HepG2 (cell line): ENCODE results near the gene CLCN4. TPM values are rescaled to one million over a fixed set of nuclear protein-coding genes. Genes with fewer than 3 reads are reported as not detected.

Experiments
- ATAC-seq: fragments of 200-7000 bp; cut with Tn5 transposase; 3 replicates; pipeline ENCODE4 v1.9.1; 2020; ENCODE audit warnings: mild to moderate bottlenecking, moderate library complexity
- BruUV-seq: library from RNA; stranded (reverse); fragments of 400-500 nt; replicated peaks from 2 replicates; lab custom pipeline; 2021; lab: Mats Ljungman, UMichigan
- CTCF ChIA-PET: fragments of 300-600 bp; formaldehyde crosslinking; extraction: SDS; loops from one replicate; lab custom pipeline; 2021; ENCODE audit warnings: low total read pairs, inconsistent platforms, low intra/inter-chr PET ratio; lab: Yijun Ruan, JAX
- POLR2A ChIA-PET: fragments of 350-600 bp; sonication (Branson Sonifier 250); formaldehyde crosslinking; loops from one replicate; lab custom pipeline; 2020; ENCODE audit warnings: antibody characterized with exemption, inconsistent platforms; lab: Yijun Ruan, JAX
- DNase-seq: peaks from one replicate; pipeline ENCODE4 v3.0.0-alpha.2; 2015; ENCODE audit warnings: low spot score
- FAIRE-seq: peaks from 3 replicates; lab custom pipeline; 2011; peaks lifted over from hg19 to GRCh38; lab: Jason Lieb, UNC
- H2AFZ ChIP-seq: one replicate; pipeline ENCODE4 v1.6.1; 2011; ENCODE audit warnings: low read length, inconsistent platforms
- H3K27ac ChIP-seq: fragments of 300-600 bp; 3 replicates; pipeline ENCODE4 v1.8.0; 2011; ENCODE audit warnings: mixed run types, mild to moderate bottlenecking, mixed read lengths, low read length, inconsistent platforms; ENCODE audit not compliant: insufficient read depth; ENCODE audit errors: extremely low read length
- H3K27me3 ChIP-seq, 2 experiments: fragments of 200-600 bp in 1 of 2; 2 replicates in 1 of 2; 3 replicates in 1 of 2; pipeline versions ENCODE4 v1.6.0 to v1.8.0; 2011; ENCODE audit warnings: low read length in 2 of 2, mild to moderate bottlenecking in 2 of 2, moderate library complexity in 2 of 2, inconsistent platforms in 1 of 2; ENCODE audit not compliant: insufficient read depth in 2 of 2, control insufficient read depth in 1 of 2
- H3K36me3 ChIP-seq, 2 experiments: fragments of 200-600 bp in 1 of 2; replicated peaks in 1 of 2; 2 replicates in 1 of 2; 3 replicates in 1 of 2; pipeline versions ENCODE4 v1.5.1 to v1.8.0; 2011; ENCODE audit warnings: low read length in 2 of 2, inconsistent platforms in 1 of 2; ENCODE audit not compliant: insufficient read depth in 2 of 2, control insufficient read depth in 1 of 2
- H3K4me1 ChIP-seq: 2 replicates; pipeline ENCODE4 v1.5.1; 2012; ENCODE audit warnings: low read length, inconsistent platforms; ENCODE audit not compliant: insufficient read depth
- H3K4me2 ChIP-seq: 2 replicates; pipeline ENCODE4 v1.6.0; 2011; ENCODE audit warnings: low read depth, low read length, inconsistent platforms
- H3K4me3 ChIP-seq, 3 experiments: fragments of 200-600 bp in 1 of 3; sonication (generic), shearing (Covaris generic) in 1 of 3; replicated peaks in 1 of 3; 2 replicates each; pipeline ENCODE4 v1.5.1; 2011 to 2016; ENCODE audit warnings: low read length in 3 of 3, inconsistent platforms in 2 of 3, low read depth in 2 of 3, mild to moderate bottlenecking in 2 of 3, control low read depth in 1 of 3, mixed read lengths in 1 of 3; ENCODE audit not compliant: insufficient read depth in 1 of 3
- H3K79me2 ChIP-seq: one replicate; pipeline ENCODE4 v1.6.1; 2011; ENCODE audit warnings: low read length, inconsistent platforms; ENCODE audit not compliant: insufficient read depth
- H3K9ac ChIP-seq: 2 replicates; pipeline ENCODE4 v1.6.0; 2011; ENCODE audit warnings: mild to moderate bottlenecking, low read depth, low read length, inconsistent platforms; ENCODE audit not compliant: insufficient read depth
- H3K9me3 ChIP-seq: 2 replicates; pipeline ENCODE4 v1.5.1; 2012; ENCODE audit warnings: mild to moderate bottlenecking, low read length
- H4K20me1 ChIP-seq: 2 replicates; pipeline ENCODE4 v1.6.0; 2011; ENCODE audit warnings: inconsistent platforms, mild to moderate bottlenecking, low read length, moderate library complexity; ENCODE audit not compliant: insufficient read depth
- ATF7-NPFF ChIP-seq: sonication (generic); formaldehyde crosslinking; IDR thresholded peaks from 2 replicates; pipeline ENCODE4 v1.8.1; 2023; ENCODE audit warnings: mild to moderate bottlenecking, low read depth, missing genetic modification reagents, moderate library complexity
- CENPX ChIP-seq: sonication (generic); formaldehyde crosslinking; IDR thresholded peaks from 2 replicates; pipeline ENCODE4 v1.9.0; 2021; ENCODE audit warnings: mild to moderate bottlenecking, missing genetic modification reagents, moderate library complexity
- MTA1 ChIP-seq: sonication (generic); formaldehyde crosslinking; IDR thresholded peaks from 2 replicates; pipeline ENCODE4 v1.4.0; 2020; ENCODE audit warnings: missing genetic modification reagents, mild to moderate bottlenecking, borderline replicate concordance
- NFYB ChIP-seq: sonication (generic); formaldehyde crosslinking; IDR thresholded peaks from 2 replicates; pipeline ENCODE4 v1.4.0; 2020; ENCODE audit warnings: missing genetic modification reagents
- TAF15 ChIP-seq: fragments of 200-400 bp; formaldehyde crosslinking; IDR thresholded peaks from one replicate; pipeline ENCODE4 v1.6.1; 2018; ENCODE audit warnings: mild to moderate bottlenecking, low read depth, low read length; ENCODE audit not compliant: poor library complexity, severe bottlenecking
- ZNF24 ChIP-seq: fragments of 450-650 bp; IDR thresholded peaks from 2 replicates; pipeline ENCODE4 v1.6.1; 2017; ENCODE audit warnings: antibody characterized with exemption, mild to moderate bottlenecking
- ZNF530 ChIP-seq: sonication (generic); formaldehyde crosslinking; IDR thresholded peaks from 2 replicates; pipeline ENCODE4 v1.5.0; 2020; ENCODE audit warnings: low read depth, mild to moderate bottlenecking, missing genetic modification reagents
- ZNF589 ChIP-seq: sonication (generic); formaldehyde crosslinking; conservative IDR thresholded peaks from 2 replicates; pipeline ENCODE4 v1.8.0; 2022; ENCODE audit warnings: mild to moderate bottlenecking, moderate library complexity, missing genetic modification reagents
- ZNF709 ChIP-seq: sonication (generic); formaldehyde crosslinking; IDR thresholded peaks from 2 replicates; pipeline ENCODE4 v1.5.0; 2020; ENCODE audit warnings: mild to moderate bottlenecking, missing genetic modification reagents
- WGBS: methylation state at CpG from one replicate; pipeline ENCODE4 v1.1.6; 2017; ENCODE audit warnings: low lambda C conversion rate; 5-methylcytosine and 5-hydroxymethylcytosine counted together
- in situ Hi-C: cut with HindIII; loops from 2 replicates; pipeline ENCODE4 v1.10.0; 2017; ENCODE audit warnings: low pct_unique_long_range_greater_than_20kb; ENCODE audit not compliant: extremely low pct_ligation_motif_present
- intact Hi-C: fragments of 100-400 bp; cut with micrococcal nuclease; formaldehyde crosslinking; loops from one replicate; pipeline ENCODE4 v1.10.0; 2022; ENCODE audit not compliant: unreplicated experiment
- polyA plus RNA-seq, 8 experiments: library from polyadenylated mRNA; depleted of rRNA in 3 of 8; stranded (reverse) in 7 of 8; unstranded in 1 of 8; fragments of >200 nt; fragmentation: Illumina TruSeq in 4 of 8; extraction: Trizol in 4 of 8; gene quantifications; 2 replicates each; pipeline versions ENCODE4 v1.2.1 to v1.2.3, GENCODE V29; 2011 to 2016; ENCODE audit warnings: low read depth in 4 of 8, missing spikeins in 1 of 8, mixed read lengths in 1 of 8; ENCODE audit not compliant: insufficient read depth in 1 of 8
- total RNA-seq, 5 experiments: library from RNA; depleted of rRNA; stranded (reverse); fragments of >200 nt; fragmentation: Illumina TruSeq; extraction: Trizol; gene quantifications; 2 replicates each; pipeline ENCODE4 v1.2.3, GENCODE V29; 2016; ENCODE audit warnings: low read depth in 1 of 5
- TF ChIP-seq, protein P1 (sequence below): IDR thresholded peaks from 2 replicates; pipeline ENCODE4 v1.6.1; 2016; ENCODE audit warnings: missing biosample characterization, missing genetic modification reagents, low read depth
- TF ChIP-seq, protein P2 (sequence below): sonication (generic); formaldehyde crosslinking; IDR thresholded peaks from 2 replicates; pipeline ENCODE4 v1.5.1; 2020; ENCODE audit warnings: mild to moderate bottlenecking, moderate library complexity, missing genetic modification reagents

The CLCN4 gene
- total and polyA plus RNA-seq, 2 of the 13 experiments (the other 11 are each of a cell fraction or from before 2014, with no cell fraction given): 1.8 to 2.5 TPM

DNA sequence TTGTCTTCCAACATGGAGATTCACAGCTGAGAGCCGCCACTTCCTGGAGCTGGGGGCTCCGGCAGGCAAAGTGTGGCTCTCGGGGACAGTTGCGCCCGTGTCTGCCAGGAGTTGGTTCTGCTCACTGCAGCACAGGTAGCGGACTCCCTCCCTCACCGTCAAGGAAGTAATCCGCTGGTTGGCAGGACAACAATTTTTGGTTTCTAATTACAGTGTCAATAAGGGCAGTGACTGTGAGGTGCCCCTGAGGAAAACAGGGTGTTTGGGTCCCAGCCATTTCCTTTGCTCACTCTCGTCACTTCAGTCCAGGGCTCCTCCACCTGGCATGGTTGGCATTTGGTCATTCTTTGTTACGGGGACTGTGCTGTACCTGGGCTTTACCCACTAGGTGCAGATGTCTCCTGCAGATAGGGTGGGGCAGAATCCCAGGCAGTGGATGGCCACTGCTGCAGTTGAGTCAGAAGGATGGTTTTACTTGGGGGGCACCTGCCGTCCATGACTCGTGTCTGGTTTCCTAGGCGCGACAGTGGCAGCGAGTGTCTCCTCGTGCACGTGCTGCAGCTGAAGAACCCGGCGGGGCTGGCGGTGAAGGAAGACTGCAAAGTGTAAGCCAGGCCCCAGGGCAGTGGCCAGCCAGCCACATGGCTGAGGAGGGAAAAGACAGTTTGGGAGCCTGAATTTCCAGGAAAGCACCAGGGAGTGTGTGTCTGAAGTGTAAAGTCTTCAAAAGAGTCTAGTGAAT, 32.1 kb upstream of the CLCN4 start (continued):
- no peak for TF ChIP-seq ZNF589
- TF ChIP-seq, protein P1, sequence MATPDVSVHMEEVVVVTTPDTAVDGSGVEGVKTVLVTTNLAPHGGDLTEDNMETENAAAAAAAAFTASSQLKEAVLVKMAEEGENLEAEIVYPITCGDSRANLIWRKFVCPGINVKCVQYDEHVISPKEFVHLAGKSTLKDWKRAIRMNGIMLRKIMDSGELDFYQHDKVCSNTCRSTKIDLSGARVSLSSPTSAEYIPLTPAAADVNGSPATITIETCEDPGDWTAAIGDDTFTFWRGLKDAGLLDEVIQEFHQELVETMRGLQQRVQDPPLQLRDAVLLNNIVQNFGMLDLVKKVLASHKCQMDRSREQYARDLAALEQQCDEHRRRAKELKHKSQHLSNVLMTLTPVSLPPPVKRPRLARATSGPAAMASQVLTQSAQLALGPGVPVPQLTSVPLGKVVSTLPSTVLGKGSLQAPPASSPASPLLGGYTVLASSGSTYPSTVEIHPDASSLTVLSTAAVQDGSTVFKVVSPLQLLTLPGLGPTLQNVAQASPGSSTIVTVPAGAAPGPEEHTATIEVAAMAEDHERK (CRISPR knock-in tag): no peak

DNA sequence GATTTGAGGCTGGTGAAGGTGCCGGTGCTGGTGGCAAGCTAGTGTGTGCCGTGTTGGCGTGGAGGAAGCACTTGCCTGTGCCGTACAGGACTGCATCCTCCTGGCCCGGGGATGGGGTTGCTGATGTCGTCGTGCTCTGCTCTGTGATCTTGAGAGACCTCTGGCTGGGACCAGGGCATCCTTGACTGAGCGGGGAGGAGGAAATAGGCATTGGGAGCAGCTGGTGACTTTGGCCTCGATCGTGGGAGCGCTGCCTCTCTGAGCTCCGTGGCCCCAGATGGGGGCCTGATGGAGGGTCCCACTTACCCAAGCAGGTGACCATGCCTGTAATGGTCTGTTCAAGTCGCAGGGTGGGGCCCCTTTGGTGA, 31.5 kb upstream of the CLCN4 start:
- Histone ChIP-seq H2AFZ (no peak overlapping the region), H3K9ac (no peak overlapping the region), H3K27ac (no peak overlapping the region), H3K4me3 (no peak overlapping the region), H3K27me3 (no peaks in the 10 kb centered on the region), H4K20me1 (no peaks in the 10 kb centered on the region), H3K79me2 (no peaks in the 10 kb centered on the region), H3K36me3 (no peaks in the 10 kb centered on the region), H3K9me3 (no peaks in the 10 kb centered on the region), H3K4me1 (no peaks in the 10 kb centered on the region), H3K4me2 (no peak overlapping the region)
- POLR2A ChIA-PET: no interaction called here
- in situ Hi-C loops: no loop called here
- CTCF ChIA-PET: no interaction called here
- BruUV-seq: no TSS peak
- ATAC-seq: no peak
- FAIRE-seq: no peak
- DNase-seq: no peak
- intact Hi-C loops: no loop called here
- 80% methylated on average over 1 of the region's 13 CpGs for WGBS
- TF ChIP-seq TAF15 (no peak), ZNF24 (no peak), ZNF709 (CRISPR knock-in tag) (no peak), CENPX (CRISPR knock-in tag) (no peak), NFYB (CRISPR knock-in tag) (no peak), MTA1 (no peak), ZNF530 (CRISPR knock-in tag) (no peak), ATF7-NPFF (CRISPR knock-in tag) (no peak)
- TF ChIP-seq, protein P2, sequence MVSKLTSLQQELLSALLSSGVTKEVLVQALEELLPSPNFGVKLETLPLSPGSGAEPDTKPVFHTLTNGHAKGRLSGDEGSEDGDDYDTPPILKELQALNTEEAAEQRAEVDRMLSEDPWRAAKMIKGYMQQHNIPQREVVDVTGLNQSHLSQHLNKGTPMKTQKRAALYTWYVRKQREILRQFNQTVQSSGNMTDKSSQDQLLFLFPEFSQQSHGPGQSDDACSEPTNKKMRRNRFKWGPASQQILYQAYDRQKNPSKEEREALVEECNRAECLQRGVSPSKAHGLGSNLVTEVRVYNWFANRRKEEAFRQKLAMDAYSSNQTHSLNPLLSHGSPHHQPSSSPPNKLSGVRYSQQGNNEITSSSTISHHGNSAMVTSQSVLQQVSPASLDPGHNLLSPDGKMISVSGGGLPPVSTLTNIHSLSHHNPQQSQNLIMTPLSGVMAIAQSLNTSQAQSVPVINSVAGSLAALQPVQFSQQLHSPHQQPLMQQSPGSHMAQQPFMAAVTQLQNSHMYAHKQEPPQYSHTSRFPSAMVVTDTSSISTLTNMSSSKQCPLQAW (CRISPR knock-in tag): no peak
